ENCODE results near the gene HOXC12.

Gene HOXC12

DNA sequence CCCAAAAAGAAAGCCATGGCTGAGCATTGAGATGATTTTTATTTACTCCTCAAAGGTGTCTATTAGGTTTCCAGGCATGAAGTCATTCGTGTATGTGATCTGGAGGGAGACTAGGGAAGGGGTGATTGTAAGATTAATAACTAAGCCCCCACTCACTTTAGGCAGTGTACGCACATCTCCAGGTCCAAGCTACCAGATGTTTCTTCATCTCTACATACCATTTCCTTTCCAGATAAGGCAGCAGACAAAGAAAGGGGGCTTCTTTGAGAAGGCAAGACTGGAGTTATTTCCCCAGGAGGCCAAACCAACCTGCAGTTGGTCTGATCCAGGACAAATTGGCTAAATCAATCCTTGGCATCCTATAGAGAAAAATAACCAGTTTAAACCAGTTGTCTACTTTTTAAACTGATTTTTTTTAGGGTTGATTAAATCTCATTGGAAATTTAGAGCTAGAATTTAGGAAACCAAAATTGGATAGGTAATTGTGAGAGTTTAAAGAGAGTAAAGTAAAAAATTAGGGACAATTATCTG, 12.2 kb upstream of the HOXC12 start:
- H3K4me3 ChIP-seq (ENCODE audit: low read depth, low read length): no peak overlapping the region
- DNase-seq (ENCODE audit: low read depth): no peak
- TF ChIP-seq, protein P1, sequence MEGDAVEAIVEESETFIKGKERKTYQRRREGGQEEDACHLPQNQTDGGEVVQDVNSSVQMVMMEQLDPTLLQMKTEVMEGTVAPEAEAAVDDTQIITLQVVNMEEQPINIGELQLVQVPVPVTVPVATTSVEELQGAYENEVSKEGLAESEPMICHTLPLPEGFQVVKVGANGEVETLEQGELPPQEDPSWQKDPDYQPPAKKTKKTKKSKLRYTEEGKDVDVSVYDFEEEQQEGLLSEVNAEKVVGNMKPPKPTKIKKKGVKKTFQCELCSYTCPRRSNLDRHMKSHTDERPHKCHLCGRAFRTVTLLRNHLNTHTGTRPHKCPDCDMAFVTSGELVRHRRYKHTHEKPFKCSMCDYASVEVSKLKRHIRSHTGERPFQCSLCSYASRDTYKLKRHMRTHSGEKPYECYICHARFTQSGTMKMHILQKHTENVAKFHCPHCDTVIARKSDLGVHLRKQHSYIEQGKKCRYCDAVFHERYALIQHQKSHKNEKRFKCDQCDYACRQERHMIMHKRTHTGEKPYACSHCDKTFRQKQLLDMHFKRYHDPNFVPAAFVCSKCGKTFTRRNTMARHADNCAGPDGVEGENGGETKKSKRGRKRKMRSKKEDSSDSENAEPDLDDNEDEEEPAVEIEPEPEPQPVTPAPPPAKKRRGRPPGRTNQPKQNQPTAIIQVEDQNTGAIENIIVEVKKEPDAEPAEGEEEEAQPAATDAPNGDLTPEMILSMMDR (IDR thresholded peaks at IDR 0.05; ENCODE audit: insufficient read depth, low read depth, low read length, missing control alignments): no peak

DNA sequence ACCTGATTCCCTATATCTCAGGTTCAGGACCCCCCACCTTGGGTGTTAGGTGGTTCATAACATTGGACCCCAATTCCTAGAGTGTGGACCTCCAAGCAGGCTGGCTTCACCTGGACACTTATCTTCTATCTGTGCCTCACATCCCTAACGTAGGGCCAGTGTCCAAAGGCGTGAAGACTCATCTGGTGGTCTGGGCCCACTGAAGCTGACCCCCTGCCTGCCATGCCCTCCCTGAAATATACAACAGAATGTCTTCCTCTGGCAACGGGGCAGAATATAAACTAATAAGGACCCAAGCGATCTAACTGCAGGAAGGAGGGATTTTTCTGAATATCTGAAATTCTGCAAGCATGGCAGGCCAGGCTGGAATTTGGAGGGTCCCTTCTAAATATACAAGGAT, 10.5 kb upstream of the HOXC12 start:
- H3K4me3 ChIP-seq (ENCODE audit: low read depth, low read length): no peak overlapping the region
- DNase-seq (ENCODE audit: low read depth): no peak
- TF ChIP-seq, protein P1 (IDR thresholded peaks at IDR 0.05; ENCODE audit: insufficient read depth, low read depth, low read length, missing control alignments): no peak

DNA sequence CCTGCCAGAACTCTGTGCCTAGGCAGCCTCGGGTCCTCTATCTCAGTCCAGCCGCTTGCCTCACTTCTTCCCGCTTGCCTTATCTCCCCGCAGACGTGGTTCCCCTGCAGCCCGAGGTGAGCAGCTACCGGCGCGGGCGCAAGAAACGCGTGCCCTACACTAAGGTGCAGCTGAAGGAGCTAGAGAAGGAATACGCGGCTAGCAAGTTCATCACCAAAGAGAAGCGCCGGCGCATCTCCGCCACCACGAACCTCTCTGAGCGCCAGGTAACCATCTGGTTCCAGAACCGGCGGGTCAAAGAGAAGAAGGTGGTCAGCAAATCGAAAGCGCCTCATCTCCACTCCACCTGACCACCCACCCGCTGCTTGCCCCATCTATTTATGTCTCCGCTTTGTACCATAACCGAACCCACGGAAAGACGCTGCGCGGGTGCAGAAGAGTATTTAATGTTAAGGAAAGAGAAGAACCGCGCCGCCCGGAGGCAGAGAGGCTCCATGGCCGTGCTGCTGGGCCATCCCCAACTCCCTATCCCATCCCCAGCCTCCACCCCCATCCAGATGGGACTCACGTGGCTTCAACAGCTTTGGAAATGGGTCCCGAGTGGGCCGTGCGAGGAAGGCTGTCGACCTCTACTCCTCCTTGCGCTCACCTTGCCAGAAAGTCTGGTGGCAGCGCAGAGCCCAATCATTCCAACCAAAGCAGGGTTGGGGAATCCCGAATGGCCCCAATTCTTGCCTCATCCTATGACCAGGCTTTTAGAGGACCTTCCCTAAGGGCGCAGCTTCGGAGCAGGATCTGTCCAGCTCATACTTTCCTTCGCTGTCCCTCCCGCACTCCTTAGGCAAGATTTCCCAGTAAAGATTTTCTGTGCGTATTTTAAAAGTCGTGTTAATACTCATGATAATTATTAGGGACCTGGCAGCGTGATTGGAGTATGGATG, 9.5 kb upstream of the HOXC12 start:
- no peak overlapping the region for H3K4me3 ChIP-seq (ENCODE audit: low read depth, low read length)
- TF ChIP-seq, protein P1 (IDR thresholded peaks at IDR 0.05; ENCODE audit: insufficient read depth, low read depth, low read length, missing control alignments): no peak
- DNase-seq (ENCODE audit: low read depth): no peak

DNA sequence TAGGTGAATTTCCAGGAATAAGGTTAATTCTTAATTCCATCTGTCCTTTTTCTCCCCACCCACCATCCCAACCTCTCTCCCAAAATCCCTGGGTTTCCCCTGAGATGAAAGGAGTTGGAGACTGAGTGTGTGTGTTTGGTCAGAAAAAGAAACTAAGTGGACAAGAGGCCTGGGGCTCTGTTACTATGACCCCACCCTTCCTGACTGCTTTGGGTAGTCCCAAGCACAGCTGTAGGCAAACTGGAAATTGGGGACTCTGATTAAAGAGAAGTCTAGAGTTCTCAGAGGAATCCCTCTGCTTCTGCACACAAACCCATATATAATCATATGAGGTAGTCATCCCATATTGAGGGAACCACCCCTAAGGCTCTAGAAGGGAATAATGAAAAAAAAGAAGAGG, 7.0 kb upstream of the HOXC12 start:
- no peak for DNase-seq (ENCODE audit: low read depth)
- TF ChIP-seq, protein P1 (IDR thresholded peaks at IDR 0.05; ENCODE audit: insufficient read depth, low read depth, low read length, missing control alignments): no peak
- no peak overlapping the region for H3K4me3 ChIP-seq (ENCODE audit: low read depth, low read length)

DNA sequence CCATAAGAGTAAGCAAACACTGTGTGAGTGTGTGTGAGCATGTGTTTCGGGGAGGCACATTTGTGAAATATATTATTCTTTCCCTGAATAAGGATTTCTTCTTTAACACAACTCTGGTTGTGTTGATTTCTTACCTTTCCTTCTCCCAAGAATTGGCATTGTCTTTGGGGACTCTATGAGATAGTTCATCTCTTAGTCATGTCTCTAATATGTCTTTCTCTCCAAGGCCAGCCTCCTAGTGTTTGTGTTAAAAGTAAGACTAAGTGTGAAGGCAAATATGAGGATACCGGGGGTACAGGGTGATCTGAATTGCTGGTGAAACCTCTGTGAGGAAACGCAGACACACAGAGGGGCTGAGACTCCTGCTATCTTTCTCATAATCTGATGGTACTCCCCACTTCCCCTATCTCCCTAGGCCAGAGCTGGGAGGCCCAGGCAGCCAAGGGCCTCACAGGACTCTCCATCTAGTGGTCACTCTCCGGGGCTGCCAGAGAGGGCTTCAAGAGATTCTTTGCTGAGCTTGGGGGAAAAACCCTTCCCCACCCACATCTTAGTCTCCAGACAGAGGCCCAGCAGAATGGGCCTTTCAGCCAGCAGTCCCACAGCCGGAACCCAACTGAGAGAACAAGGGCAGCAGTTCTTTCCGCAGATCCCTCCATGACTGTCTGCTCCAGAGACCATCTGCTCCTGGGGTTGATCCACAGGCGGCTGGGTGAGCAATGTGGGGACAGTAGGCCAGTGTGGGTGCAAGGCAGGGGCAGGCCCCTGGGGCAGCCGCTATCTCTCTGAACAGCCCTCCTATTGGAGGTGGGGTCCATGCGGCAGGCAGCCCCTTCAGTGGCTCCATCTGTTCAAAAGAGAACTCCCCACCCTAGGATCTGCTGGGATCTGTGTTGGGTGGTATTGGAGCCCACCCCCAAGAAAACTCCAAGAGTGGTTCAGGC, 5.8 kb upstream of the HOXC12 start:
- no peak for DNase-seq (ENCODE audit: low read depth)
- TF ChIP-seq, protein P1 (IDR thresholded peaks at IDR 0.05; ENCODE audit: insufficient read depth, low read depth, low read length, missing control alignments): no peak
- no peak overlapping the region for H3K4me3 ChIP-seq (ENCODE audit: low read depth, low read length)

DNA sequence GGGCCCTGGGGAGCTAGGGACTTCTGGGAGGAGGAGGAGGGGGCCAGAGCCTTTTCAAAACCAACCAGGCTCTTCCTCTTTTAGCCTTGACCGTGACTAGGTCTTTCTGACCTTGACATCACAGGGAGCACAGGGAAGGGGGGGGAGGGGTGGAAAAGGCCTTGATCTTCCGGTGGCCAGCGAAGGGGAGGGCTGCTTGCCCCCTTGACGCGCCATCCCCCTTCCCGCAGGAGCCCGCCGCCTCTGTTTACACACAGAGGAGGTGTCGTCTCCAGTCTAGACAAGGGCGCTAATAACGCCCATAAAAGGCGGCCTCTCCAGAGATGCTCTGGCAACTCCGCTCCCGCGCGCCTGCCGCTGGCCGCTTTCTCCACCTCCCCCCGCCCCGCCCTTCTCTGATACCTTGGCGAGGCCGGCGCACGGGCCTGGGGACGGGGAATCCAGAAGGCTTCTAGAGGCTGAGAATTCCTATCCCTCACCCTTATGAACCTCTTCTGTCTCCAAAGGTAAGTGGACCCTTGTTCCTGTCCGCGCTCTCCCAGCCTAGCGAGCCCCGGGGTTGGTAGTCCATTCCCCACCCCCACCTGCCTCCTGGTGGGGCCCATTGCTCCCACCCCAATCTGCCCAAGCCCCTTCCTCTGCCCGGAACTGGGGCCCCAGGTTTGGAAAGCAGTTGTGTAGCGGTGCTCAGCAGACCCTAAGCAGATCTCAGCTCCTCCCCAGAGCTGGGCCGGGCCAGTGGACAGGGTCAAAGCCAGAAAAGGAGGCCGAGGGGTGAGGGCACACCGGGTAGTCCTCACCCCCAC, 4.9 kb upstream of the HOXC12 start:
- TF ChIP-seq, protein P1 (IDR thresholded peaks at IDR 0.05; ENCODE audit: insufficient read depth, low read depth, low read length, missing control alignments): no peak
- H3K4me3 ChIP-seq (ENCODE audit: low read depth, low read length): no peak overlapping the region
- no peak for DNase-seq (ENCODE audit: low read depth)

All from GM12865 (cell line).